ENCODE measurements around the gene TOR1B. TPM values are rescaled to one million over a fixed set of nuclear protein-coding genes. Genes with fewer than 3 reads are reported as not detected.
"Not testable (repeated sequence)": the region's sequence is repeated elsewhere in the genome, so short reads cannot be mapped to it uniquely, and the experiment has no call there.

TOR1B gene, protein sequence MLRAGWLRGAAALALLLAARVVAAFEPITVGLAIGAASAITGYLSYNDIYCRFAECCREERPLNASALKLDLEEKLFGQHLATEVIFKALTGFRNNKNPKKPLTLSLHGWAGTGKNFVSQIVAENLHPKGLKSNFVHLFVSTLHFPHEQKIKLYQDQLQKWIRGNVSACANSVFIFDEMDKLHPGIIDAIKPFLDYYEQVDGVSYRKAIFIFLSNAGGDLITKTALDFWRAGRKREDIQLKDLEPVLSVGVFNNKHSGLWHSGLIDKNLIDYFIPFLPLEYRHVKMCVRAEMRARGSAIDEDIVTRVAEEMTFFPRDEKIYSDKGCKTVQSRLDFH
- 15.5 TPM for total RNA-seq
- 17.9 TPM for polyA plus RNA-seq
- long read RNA-seq, donor 1, partial matches to known transcripts, result 0 of 3 reads
- long read RNA-seq, donor 1, other reads (novel, unspliced or antisense), result 0 of 3 reads
- long read RNA-seq, donor 2, result 0 reads
- long read RNA-seq, donor 3, partial matches to known transcripts, result 12 of 14 reads
- long read RNA-seq, donor 3, other reads (novel, unspliced or antisense), result 0 of 14 reads
- long read RNA-seq, donor 4, partial matches to known transcripts, result 0 of 1 reads
- long read RNA-seq, donor 4, other reads (novel, unspliced or antisense), result 0 of 1 reads
- long read RNA-seq, donor 5, transcript TOR1B-201 (5 exons, 2,769 nt), result major isoform, 7 of 10 reads
- long read RNA-seq, donor 5, partial matches to known transcripts, result 0 of 10 reads
- long read RNA-seq, donor 5, other reads (novel, unspliced or antisense), result 0 of 10 reads
- long read RNA-seq, donor 6, partial matches to known transcripts, result 9 of 40 reads
- long read RNA-seq, donor 6, other reads (novel, unspliced or antisense), result 27 of 40 reads
- long read RNA-seq, donor 7, partial matches to known transcripts, result 9 of 12 reads
- long read RNA-seq, donor 7, other reads (novel, unspliced or antisense), result 0 of 12 reads
- long read RNA-seq, donor 8, transcript TOR1B-201 (5 exons, 2,769 nt), result major isoform, 5 of 6 reads
- long read RNA-seq, donor 8, partial matches to known transcripts, result 0 of 6 reads
- long read RNA-seq, donor 8, other reads (novel, unspliced or antisense), result 0 of 6 reads
- long read RNA-seq, donor 9, partial matches to known transcripts, result 5 of 32 reads
- long read RNA-seq, donor 9, other reads (novel, unspliced or antisense), result 24 of 32 reads
- long read RNA-seq, donor 10, partial matches to known transcripts, result 0 of 3 reads
- long read RNA-seq, donor 10, other reads (novel, unspliced or antisense), result 0 of 3 reads

DNA sequence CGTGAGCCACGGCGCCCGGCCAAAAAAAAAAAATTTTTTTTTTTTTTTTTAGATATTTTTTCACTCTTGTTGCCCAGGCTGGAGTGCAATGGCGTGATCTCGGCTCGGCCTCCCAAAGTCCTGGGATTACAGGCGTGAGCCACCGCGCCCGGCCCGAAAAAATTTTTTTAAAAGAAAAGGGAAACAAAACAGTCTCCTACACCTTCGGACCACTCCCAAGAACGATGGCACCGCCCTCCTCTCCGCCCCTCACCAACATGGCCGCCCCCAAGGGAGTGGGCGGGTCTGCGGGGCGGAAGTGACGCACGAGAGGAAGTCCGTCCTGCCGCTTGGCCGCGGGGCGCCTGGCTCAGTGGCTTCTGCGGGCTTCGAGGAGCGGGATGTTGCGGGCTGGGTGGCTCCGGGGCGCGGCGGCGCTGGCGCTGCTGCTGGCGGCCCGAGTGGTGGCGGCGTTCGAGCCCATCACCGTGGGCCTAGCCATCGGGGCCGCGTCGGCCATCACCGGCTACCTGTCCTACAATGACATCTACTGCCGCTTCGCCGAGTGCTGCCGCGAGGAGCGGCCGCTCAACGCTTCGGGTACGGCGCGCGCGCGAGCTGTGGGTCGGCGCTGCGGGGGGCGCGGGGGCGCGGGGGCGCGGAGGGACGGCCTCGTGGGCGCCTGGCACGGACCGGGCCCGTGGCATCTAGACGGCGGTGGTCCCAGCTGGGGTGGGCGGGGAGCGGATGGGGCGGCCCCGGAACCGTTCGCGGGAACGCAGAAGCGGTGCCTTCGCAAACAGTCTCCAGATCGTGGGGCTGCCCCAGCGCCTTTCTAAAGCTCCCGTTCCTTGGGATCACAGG lies at the start of gene TOR1B:
Gene TOR1B (plus strand): TSS at position 352 of the 843 bp plus-strand sequence. CDS start 29 bp downstream, at position 381.
- under 1% methylated on average over 93 of the region's 93 CpGs for WGBS

DNA sequence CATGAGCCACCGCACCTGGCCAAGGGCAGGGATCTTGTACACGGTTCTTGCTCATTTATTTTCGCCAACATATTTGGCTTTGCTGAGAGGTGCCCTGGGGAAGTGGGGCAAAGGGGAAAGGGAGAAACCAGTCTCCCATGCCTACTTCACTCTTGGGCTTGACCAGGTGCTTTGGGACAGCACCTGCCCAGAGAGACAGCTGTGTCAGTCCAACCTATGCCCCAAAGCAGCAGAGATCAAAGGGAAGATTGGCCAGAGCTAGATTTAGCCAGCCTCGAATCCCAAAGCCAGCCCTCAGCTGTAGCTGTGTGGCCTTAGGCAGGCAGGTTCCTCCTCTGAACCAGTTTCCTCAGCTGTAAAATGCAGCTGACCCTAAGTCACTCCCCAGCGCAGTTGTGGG lies 47.8 kb upstream of the TOR1B start:
- Histone ChIP-seq H3K27me3 (ENCODE audit: control insufficient read depth in 2 of 2, insufficient read depth in 1 of 2, low read length in 1 of 2) (peaks cover 12 to 53% of the 10 kb centered on the region in 2 donors), H3K27ac (ENCODE audit: low read depth in 1 of 2, low read length in 1 of 2) (no peak overlapping the region), H3K9me3 (ENCODE audit: control insufficient read depth in 2 of 2, insufficient read depth in 1 of 2, low read length in 1 of 2) (peaks cover 1 to 4% of the 10 kb centered on the region in 2 donors), H3K4me1 (ENCODE audit: control insufficient read depth in 2 of 2, insufficient read depth in 2 of 2, low read length in 2 of 2) (peaks cover 4 to 12% of the 10 kb centered on the region in 2 donors), H3K4me3 (ENCODE audit: low read length in 2 of 2) (no peak overlapping the region), H3K36me3 (ENCODE audit: control insufficient read depth in 2 of 2, insufficient read depth in 2 of 2, low read length in 1 of 2) (no peaks in the 10 kb centered on the region)
- 97% methylated on average over 5 of the region's 5 CpGs for WGBS
- no peak for DNase-seq (ENCODE audit: low read depth in 6 of 9, low spot score in 9 of 9)

More for the DNA sequence above, at the start of gene TOR1B:
- H3K4me3 ChIP-seq (ENCODE audit: low read length in 2 of 2), result peak within 1 kb of the TSS; percentile 68 to 86
- peaks cover 8 to 9% of the 10 kb centered on the region in 2 donors for H3K4me1 ChIP-seq (ENCODE audit: control insufficient read depth in 2 of 2, insufficient read depth in 2 of 2, low read length in 2 of 2)
- no peaks in the 10 kb centered on the region for H3K9me3 ChIP-seq (ENCODE audit: control insufficient read depth in 2 of 2, insufficient read depth in 1 of 2, low read length in 1 of 2)
- H3K27me3 ChIP-seq (ENCODE audit: control insufficient read depth in 2 of 2, insufficient read depth in 1 of 2, low read length in 1 of 2), result no peaks in the 10 kb centered on the region
- DNase-seq (ENCODE audit: low read depth in 6 of 9, low spot score in 9 of 9), result peak; percentile 75 to 98 (median 92)
- peaks cover 13 to 22% of the 10 kb centered on the region in 2 donors for H3K36me3 ChIP-seq (ENCODE audit: control insufficient read depth in 2 of 2, insufficient read depth in 2 of 2, low read length in 1 of 2)
- peak within 1 kb of the TSS; percentile 7 to 88 for H3K27ac ChIP-seq (ENCODE audit: low read depth in 1 of 2, low read length in 1 of 2)

DNA sequence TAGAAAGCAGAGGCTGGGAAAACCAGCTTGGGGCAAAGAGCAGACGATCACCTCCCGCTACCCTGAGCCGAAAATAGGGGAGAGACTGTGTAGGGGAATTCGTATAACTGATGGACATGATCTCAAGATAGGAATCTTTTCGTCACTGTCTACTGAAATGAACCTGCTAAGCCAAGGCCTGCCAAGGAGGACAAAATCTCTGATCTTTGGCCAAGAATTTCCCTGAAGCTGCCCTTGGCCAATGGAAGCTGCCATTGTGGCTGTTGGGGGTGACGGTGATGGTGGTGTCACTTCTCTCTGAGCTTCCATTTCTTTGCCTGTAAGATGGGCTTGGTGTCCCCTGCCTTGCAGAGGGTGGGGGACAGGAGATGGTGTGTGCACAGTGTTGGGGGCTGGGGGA lies 46.8 kb upstream of the TOR1B start:
- WGBS, result 92% methylated on average over 6 of the region's 6 CpGs
- H3K9me3 ChIP-seq (ENCODE audit: control insufficient read depth in 2 of 2, insufficient read depth in 1 of 2, low read length in 1 of 2), result peaks cover 1 to 4% of the 10 kb centered on the region in 2 donors
- DNase-seq (ENCODE audit: low read depth in 6 of 9, low spot score in 9 of 9), result no peak
- no peaks in the 10 kb centered on the region for H3K36me3 ChIP-seq (ENCODE audit: control insufficient read depth in 2 of 2, insufficient read depth in 2 of 2, low read length in 1 of 2)
- H3K4me1 ChIP-seq (ENCODE audit: control insufficient read depth in 2 of 2, insufficient read depth in 2 of 2, low read length in 2 of 2), result peaks cover 4 to 12% of the 10 kb centered on the region in 2 donors
- no peak overlapping the region for H3K27ac ChIP-seq (ENCODE audit: low read depth in 1 of 2, low read length in 1 of 2)
- H3K27me3 ChIP-seq (ENCODE audit: control insufficient read depth in 2 of 2, insufficient read depth in 1 of 2, low read length in 1 of 2), result peaks cover 12 to 50% of the 10 kb centered on the region in 2 donors
- no peak overlapping the region for H3K4me3 ChIP-seq (ENCODE audit: low read length in 2 of 2)

DNA sequence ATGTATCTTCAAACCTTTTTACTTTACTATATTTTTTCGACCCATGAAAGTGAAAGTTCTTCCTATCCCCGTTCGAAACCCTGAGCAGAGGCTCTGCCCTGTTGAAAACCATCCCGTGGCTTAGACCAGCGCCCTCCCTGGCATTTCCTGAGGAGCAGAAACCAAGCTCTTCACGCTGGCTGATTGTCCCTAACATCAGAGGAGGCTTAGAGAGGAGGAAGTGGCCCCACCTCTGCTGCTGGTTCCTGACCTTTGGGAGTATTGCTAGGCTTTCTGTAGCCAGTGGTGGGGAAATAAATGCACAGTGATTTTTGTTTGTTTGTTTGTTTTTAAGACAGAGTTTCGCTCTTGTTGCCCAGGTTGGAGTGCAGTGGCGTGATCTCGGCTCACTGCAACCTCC lies 45.9 kb upstream of the TOR1B start:
- WGBS, result 35% methylated on average over 9 of the region's 9 CpGs
- H3K36me3 ChIP-seq (ENCODE audit: control insufficient read depth in 2 of 2, insufficient read depth in 2 of 2, low read length in 1 of 2), result no peaks in the 10 kb centered on the region
- H3K27me3 ChIP-seq (ENCODE audit: control insufficient read depth in 2 of 2, insufficient read depth in 1 of 2, low read length in 1 of 2), result peaks cover 11 to 51% of the 10 kb centered on the region in 2 donors
- no peak overlapping the region for H3K27ac ChIP-seq (ENCODE audit: low read depth in 1 of 2, low read length in 1 of 2)
- no peak overlapping the region for H3K4me3 ChIP-seq (ENCODE audit: low read length in 2 of 2)
- peaks cover 4 to 12% of the 10 kb centered on the region in 2 donors for H3K4me1 ChIP-seq (ENCODE audit: control insufficient read depth in 2 of 2, insufficient read depth in 2 of 2, low read length in 2 of 2)
- peak in 1 of 9 donors; percentile 18 for DNase-seq (ENCODE audit: low read depth in 6 of 9, low spot score in 9 of 9)
- peaks cover 1 to 4% of the 10 kb centered on the region in 2 donors for H3K9me3 ChIP-seq (ENCODE audit: control insufficient read depth in 2 of 2, insufficient read depth in 1 of 2, low read length in 1 of 2)

DNA sequence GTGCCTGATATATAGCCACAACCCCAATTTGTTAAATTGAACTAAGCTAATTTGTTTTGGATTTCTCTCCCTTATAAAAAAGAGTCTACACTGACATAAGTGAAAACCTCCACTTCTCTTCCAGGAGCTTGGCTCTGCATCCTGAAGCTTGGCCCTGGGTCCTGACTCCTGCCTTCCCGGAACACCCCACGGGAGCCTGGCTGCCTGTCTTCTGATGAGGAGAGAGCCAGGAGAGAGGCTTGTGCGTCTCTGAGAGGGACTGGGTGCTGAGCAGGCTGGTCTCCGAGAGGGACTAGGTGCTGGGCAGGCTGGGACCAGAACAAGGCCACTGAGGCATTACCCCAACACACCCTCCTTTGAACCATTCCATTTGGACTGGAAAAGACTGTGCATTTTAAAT lies 43.7 kb upstream of the TOR1B start:
- 95% methylated on average over 4 of the region's 4 CpGs for WGBS
- no peak for DNase-seq (ENCODE audit: low read depth in 6 of 9, low spot score in 9 of 9)
- Histone ChIP-seq H3K4me3 (ENCODE audit: low read length in 2 of 2) (no peak overlapping the region), H3K36me3 (ENCODE audit: control insufficient read depth in 2 of 2, insufficient read depth in 2 of 2, low read length in 1 of 2) (no peaks in the 10 kb centered on the region), H3K4me1 (ENCODE audit: control insufficient read depth in 2 of 2, insufficient read depth in 2 of 2, low read length in 2 of 2) (no peaks in the 10 kb centered on the region), H3K27me3 (ENCODE audit: control insufficient read depth in 2 of 2, insufficient read depth in 1 of 2, low read length in 1 of 2) (peaks cover 0 to 33% of the 10 kb centered on the region in 2 donors), H3K27ac (ENCODE audit: low read depth in 1 of 2, low read length in 1 of 2) (no peak overlapping the region), H3K9me3 (ENCODE audit: control insufficient read depth in 2 of 2, insufficient read depth in 1 of 2, low read length in 1 of 2) (no peaks in the 10 kb centered on the region)

DNA sequence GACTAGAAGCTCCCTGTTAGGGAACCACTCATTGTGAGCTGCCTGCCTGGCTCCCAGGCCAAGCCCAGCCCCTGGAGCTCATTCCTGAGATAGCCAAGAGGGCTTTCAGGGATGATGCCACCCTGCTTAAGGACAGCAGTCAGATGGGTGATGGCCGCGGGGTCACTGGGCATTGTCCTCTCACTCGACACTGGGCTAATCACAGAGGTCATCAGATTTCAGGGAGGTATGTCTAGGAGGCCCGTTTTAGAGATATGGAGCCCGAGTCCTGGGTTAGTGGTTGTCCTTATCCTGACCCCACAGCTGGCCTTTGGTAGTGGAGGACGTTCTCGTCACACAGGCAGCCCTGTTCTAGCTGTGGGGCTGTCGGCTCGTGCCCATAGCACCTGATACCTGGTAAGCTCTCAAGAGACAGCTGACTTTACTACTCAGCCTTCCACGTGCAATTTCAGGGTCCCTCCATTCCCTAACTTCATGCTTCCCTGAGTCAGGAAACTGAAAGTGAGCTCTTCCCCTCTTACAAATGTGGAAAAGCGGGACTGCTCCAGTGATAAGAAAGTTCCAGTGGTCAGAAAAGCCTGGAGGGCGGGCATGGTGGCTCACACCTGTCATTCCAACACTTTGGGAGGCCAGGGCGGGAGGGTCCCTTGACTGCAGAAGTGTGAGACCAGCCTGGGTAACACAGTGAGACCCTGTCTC lies 43.0 kb upstream of the TOR1B start:
- Histone ChIP-seq H3K4me1 (ENCODE audit: control insufficient read depth in 2 of 2, insufficient read depth in 2 of 2, low read length in 2 of 2) (no peaks in the 10 kb centered on the region), H3K4me3 (ENCODE audit: low read length in 2 of 2) (no peak overlapping the region), H3K27me3 (ENCODE audit: control insufficient read depth in 2 of 2, insufficient read depth in 1 of 2, low read length in 1 of 2) (peaks cover 0 to 33% of the 10 kb centered on the region in 2 donors), H3K36me3 (ENCODE audit: control insufficient read depth in 2 of 2, insufficient read depth in 2 of 2, low read length in 1 of 2) (no peaks in the 10 kb centered on the region), H3K9me3 (ENCODE audit: control insufficient read depth in 2 of 2, insufficient read depth in 1 of 2, low read length in 1 of 2) (no peaks in the 10 kb centered on the region), H3K27ac (ENCODE audit: low read depth in 1 of 2, low read length in 1 of 2) (no peak overlapping the region)
- WGBS, result 94% methylated on average over 13 of the region's 13 CpGs
- no peak for DNase-seq (ENCODE audit: low read depth in 6 of 9, low spot score in 9 of 9)

DNA sequence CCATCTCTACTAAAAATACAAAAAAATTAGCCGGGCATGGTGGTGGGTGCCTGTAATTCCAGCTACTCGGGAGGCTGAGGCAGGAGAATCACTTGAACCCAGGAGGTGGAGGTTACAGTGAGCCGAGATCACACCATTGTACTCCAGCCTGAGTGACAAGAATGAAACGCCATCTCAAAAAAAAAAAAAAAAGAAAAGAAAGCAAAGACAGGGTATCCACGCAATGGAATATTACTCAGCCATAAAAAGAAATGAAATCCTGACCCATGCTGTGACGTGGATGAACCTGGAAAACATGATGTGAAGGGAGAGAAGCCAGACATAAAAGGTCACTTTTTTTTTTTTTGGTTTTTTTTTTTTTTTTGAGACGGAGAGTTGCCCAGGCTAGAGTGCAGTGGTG lies 42.2 kb upstream of the TOR1B start:
- H3K27me3 ChIP-seq (ENCODE audit: control insufficient read depth in 2 of 2, insufficient read depth in 1 of 2, low read length in 1 of 2), result peaks cover 0 to 27% of the 10 kb centered on the region in 2 donors
- not testable (repeated sequence) for H3K27ac ChIP-seq (ENCODE audit: low read depth in 1 of 2, low read length in 1 of 2); DNase-seq (ENCODE audit: low read depth in 6 of 9, low spot score in 9 of 9); H3K36me3 ChIP-seq (ENCODE audit: control insufficient read depth in 2 of 2, insufficient read depth in 2 of 2, low read length in 1 of 2); H3K4me3 ChIP-seq (ENCODE audit: low read length in 2 of 2); H3K9me3 ChIP-seq (ENCODE audit: control insufficient read depth in 2 of 2, insufficient read depth in 1 of 2, low read length in 1 of 2); H3K4me1 ChIP-seq (ENCODE audit: control insufficient read depth in 2 of 2, insufficient read depth in 2 of 2, low read length in 2 of 2)
- 97% methylated on average over 7 of the region's 7 CpGs for WGBS
